Karpas-422 (cell line): Measurements from ENCODE around the gene CGRRF1. TPM values are rescaled to one million over a fixed set of nuclear protein-coding genes. Genes with fewer than 3 reads are reported as not detected.

Source experiments
- DNase-seq: peaks from one replicate; pipeline ENCODE4 v3.0.0-alpha.2; 2015
- H2AFZ ChIP-seq: fragments of 200-600 bp; sonication (generic); 2 replicates; pipeline ENCODE4 v1.6.1; 2014; ENCODE audit warnings: antibody characterized with exemption, low read length, mixed read lengths
- H3K27ac ChIP-seq: fragments of 200-600 bp; sonication (generic); 2 replicates; pipeline ENCODE4 v1.5.1; 2014; ENCODE audit warnings: mild to moderate bottlenecking, low read length, moderate library complexity
- H3K27me3 ChIP-seq: fragments of 200-600 bp; sonication (generic); 2 replicates; pipeline ENCODE4 v1.6.1; 2014; ENCODE audit warnings: low read length, mixed read lengths
- H3K36me3 ChIP-seq: fragments of 200-600 bp; sonication (generic); 2 replicates; pipeline ENCODE4 v1.6.1; 2014; ENCODE audit warnings: low read length, mixed read lengths; ENCODE audit not compliant: insufficient read depth
- H3K4me1 ChIP-seq: fragments of 200-600 bp; sonication (generic); 2 replicates; pipeline ENCODE4 v1.6.1; 2014; ENCODE audit warnings: mild to moderate bottlenecking, low read length, mixed read lengths
- H3K4me2 ChIP-seq: fragments of 200-600 bp; sonication (generic); 2 replicates; pipeline ENCODE4 v1.6.1; 2014; ENCODE audit warnings: low read length, low read depth, mild to moderate bottlenecking; ENCODE audit not compliant: poor library complexity, severe bottlenecking
- H3K4me3 ChIP-seq: fragments of 200-600 bp; sonication (generic); 2 replicates; pipeline ENCODE4 v1.5.1; 2014; ENCODE audit warnings: mild to moderate bottlenecking, antibody characterized with exemption, low read length, mixed read lengths
- H3K79me2 ChIP-seq: fragments of 200-600 bp; sonication (generic); 2 replicates; pipeline ENCODE4 v1.6.1; 2014; ENCODE audit warnings: mild to moderate bottlenecking, low read length, mixed read lengths
- H3K9ac ChIP-seq: fragments of 200-600 bp; sonication (generic); 2 replicates; pipeline ENCODE4 v1.6.0; 2014; ENCODE audit warnings: low read length
- H3K9me2 ChIP-seq: fragments of 200-600 bp; sonication (generic), shearing (Covaris generic); replicated peaks from 2 replicates; pipeline ENCODE4 v1.6.0; 2014; ENCODE audit warnings: mild to moderate bottlenecking, low read length, moderate library complexity; ENCODE audit not compliant: insufficient read depth
- H3K9me3 ChIP-seq: fragments of 300-700, 200-600 bp; sonication (generic); 2 replicates; pipeline ENCODE4 v1.6.1; 2014; ENCODE audit warnings: low read length, mixed read lengths
- H4K20me1 ChIP-seq: fragments of 200-600 bp; sonication (generic); 2 replicates; pipeline ENCODE4 v1.6.1; 2014; ENCODE audit warnings: mild to moderate bottlenecking, antibody characterized with exemption, low read length, low read depth; ENCODE audit not compliant: insufficient read depth
- total RNA-seq: library from RNA; depleted of rRNA; stranded (reverse); fragments of >200 nt; shearing (Covaris generic); gene quantifications from 2 replicates; pipeline ENCODE4 v1.2.3, GENCODE V29; 2014; ENCODE audit warnings: low replicate concordance

Gene CGRRF1
- total RNA-seq, 1 experiment from 2014 or later = 25.9 TPM

GRCh38 chr14:54486685-54487084, 23.0 kb upstream of the CGRRF1 start:
- peaks cover 80% of the 10 kb centered on the region for H3K79me2 ChIP-seq

GRCh38 chr14:54487771-54488170, 21.9 kb upstream of the CGRRF1 start:
- Histone ChIP-seq H3K79me2 (peaks cover 69% of the 10 kb centered on the region), H3K36me3 (peaks cover 11% of the 10 kb centered on the region), H3K9me2 (no peaks in the 10 kb centered on the region), H3K4me3 (peak overlapping the region; percentile 90), H3K27ac (peak overlapping the region; percentile 69), H3K4me2 (peak overlapping the region; percentile 92), H3K9me3 (no peaks in the 10 kb centered on the region), H3K9ac (peak overlapping the region; percentile 97), H3K4me1 (peaks cover 62% of the 10 kb centered on the region), H3K27me3 (no peaks in the 10 kb centered on the region), H4K20me1 (no peaks in the 10 kb centered on the region; the same call in 1 of the 2 replicates), H2AFZ (no peak overlapping the region)
- DNase-seq = no peak

More at GRCh38 chr14:54486685-54487084, 23.0 kb upstream of the CGRRF1 start:
- Histone ChIP-seq H3K4me1 (peaks cover 72% of the 10 kb centered on the region), H3K9ac (peak overlapping the region; percentile 15; the same call in 1 of the 2 replicates), H3K27ac (peak overlapping the region; percentile 13; the same call in 1 of the 2 replicates), H2AFZ (no peak overlapping the region), H3K9me2 (no peaks in the 10 kb centered on the region), H3K36me3 (peaks cover 22% of the 10 kb centered on the region), H4K20me1 (peaks cover under 1% of the 10 kb centered on the region; the same call in 1 of the 2 replicates), H3K9me3 (no peaks in the 10 kb centered on the region), H3K4me2 (peak overlapping the region; percentile 92), H3K27me3 (no peaks in the 10 kb centered on the region), H3K4me3 (peak overlapping the region; percentile 11; the same call in 1 of the 2 replicates)
- no peak for DNase-seq

GRCh38 chr14:54488318-54488645, 21.4 kb upstream of the CGRRF1 start:
- Histone ChIP-seq H3K4me3 (peak overlapping the region; percentile 90), H2AFZ (peak overlapping the region; percentile 58), H3K36me3 (peaks cover 6% of the 10 kb centered on the region), H3K9me3 (no peaks in the 10 kb centered on the region), H3K4me1 (peaks cover 56% of the 10 kb centered on the region), H3K9me2 (no peaks in the 10 kb centered on the region), H3K9ac (peak overlapping the region; percentile 97), H3K27ac (peak overlapping the region; percentile 69), H3K79me2 (peaks cover 64% of the 10 kb centered on the region), H3K4me2 (peak overlapping the region; percentile 92), H3K27me3 (no peaks in the 10 kb centered on the region), H4K20me1 (no peaks in the 10 kb centered on the region; the same call in 1 of the 2 replicates)
- no peak for DNase-seq

GRCh38 chr14:54488646-54489317, 20.9 kb upstream of the CGRRF1 start, which contains the start of gene GMFB:
TSS of gene GMFB (minus strand) at chr14:54488980. CDS start at chr14:54488927, 53 bp downstream.
- H3K9ac ChIP-seq = peak within 1 kb of the TSS; percentile 97
- peak within 1 kb of the TSS; percentile 92 for H3K4me2 ChIP-seq
- H3K36me3 ChIP-seq = peaks cover 1% of the 10 kb centered on the region
- H2AFZ ChIP-seq = peak within 1 kb of the TSS; percentile 98
- peak within 1 kb of the TSS; percentile 69 for H3K27ac ChIP-seq
- no peaks in the 10 kb centered on the region; the same call in 1 of the 2 replicates for H4K20me1 ChIP-seq
- no peaks in the 10 kb centered on the region for H3K9me2 ChIP-seq
- peaks cover 59% of the 10 kb centered on the region for H3K79me2 ChIP-seq
- H3K4me3 ChIP-seq = peak within 1 kb of the TSS; percentile 90
- DNase-seq = peak; percentile 98
- peaks cover 51% of the 10 kb centered on the region for H3K4me1 ChIP-seq
- H3K9me3 ChIP-seq = no peaks in the 10 kb centered on the region
- H3K27me3 ChIP-seq = no peaks in the 10 kb centered on the region

- no peaks in the 10 kb centered on the region for H3K9me3 ChIP-seq
- no peaks in the 10 kb centered on the region for H3K9me2 ChIP-seq
- no peaks in the 10 kb centered on the region for H3K27me3 ChIP-seq
- peak overlapping the region; percentile 90 for H3K4me3 ChIP-seq
- peaks cover 46% of the 10 kb centered on the region for H3K4me1 ChIP-seq
- DNase-seq = no peak
- no peaks in the 10 kb centered on the region for H3K36me3 ChIP-seq
- no peaks in the 10 kb centered on the region; the same call in 1 of the 2 replicates for H4K20me1 ChIP-seq
- H3K27ac ChIP-seq = peak overlapping the region; percentile 63
- peak overlapping the region; percentile 97 for H3K9ac ChIP-seq
- peak overlapping the region; percentile 98 for H2AFZ ChIP-seq
- H3K4me2 ChIP-seq = peak overlapping the region; percentile 92
- peaks cover 55% of the 10 kb centered on the region for H3K79me2 ChIP-seq
Measured at GRCh38 chr14:54489318-54489683, 20.4 kb upstream of the CGRRF1 start.

- no peaks in the 10 kb centered on the region for H4K20me1 ChIP-seq
- peaks cover 40% of the 10 kb centered on the region for H3K4me1 ChIP-seq
- no peaks in the 10 kb centered on the region for H3K9me2 ChIP-seq
Measured at GRCh38 chr14:54489731-54490444, 19.8 kb upstream of the CGRRF1 start.

GRCh38 chr14:54490445-54491175, 19.1 kb upstream of the CGRRF1 start:
- H3K4me2 ChIP-seq = no peak overlapping the region

More at GRCh38 chr14:54489731-54490444, 19.8 kb upstream of the CGRRF1 start:
- H3K4me2 ChIP-seq = peak overlapping the region; percentile 92
- peaks cover 49% of the 10 kb centered on the region for H3K79me2 ChIP-seq
- H3K9me3 ChIP-seq = no peaks in the 10 kb centered on the region
- peak overlapping the region; percentile 90 for H3K4me3 ChIP-seq
- H3K9ac ChIP-seq = peak overlapping the region; percentile 97
- H3K27me3 ChIP-seq = no peaks in the 10 kb centered on the region
- peak overlapping the region; percentile 63 for H3K27ac ChIP-seq
- no peak for DNase-seq
- no peaks in the 10 kb centered on the region for H3K36me3 ChIP-seq
- H2AFZ ChIP-seq = peak overlapping the region; percentile 98

More at GRCh38 chr14:54490445-54491175, 19.1 kb upstream of the CGRRF1 start:
- no peaks in the 10 kb centered on the region for H3K27me3 ChIP-seq
- H3K79me2 ChIP-seq = peaks cover 42% of the 10 kb centered on the region
- DNase-seq = no peak
- no peaks in the 10 kb centered on the region for H3K9me2 ChIP-seq
- 0 out of 2 replicates have a peak overlapping the region, but pooled peaks have one; percentile 98 for H2AFZ ChIP-seq
- H3K9ac ChIP-seq = no peak overlapping the region
- no peaks in the 10 kb centered on the region for H3K9me3 ChIP-seq
- H3K4me1 ChIP-seq = peaks cover 33% of the 10 kb centered on the region
- H3K4me3 ChIP-seq = no peak overlapping the region
- no peaks in the 10 kb centered on the region for H3K36me3 ChIP-seq
- no peak overlapping the region for H3K27ac ChIP-seq
- H4K20me1 ChIP-seq = no peaks in the 10 kb centered on the region
